ENCODE results near the gene RNF208. TPM values are rescaled to one million over a fixed set of nuclear protein-coding genes. Genes with fewer than 3 reads are reported as not detected.

Gene RNF208
- total and polyA plus RNA-seq, 4 donors = 0.28 to 7.1 (median 2.6) TPM

DNA sequence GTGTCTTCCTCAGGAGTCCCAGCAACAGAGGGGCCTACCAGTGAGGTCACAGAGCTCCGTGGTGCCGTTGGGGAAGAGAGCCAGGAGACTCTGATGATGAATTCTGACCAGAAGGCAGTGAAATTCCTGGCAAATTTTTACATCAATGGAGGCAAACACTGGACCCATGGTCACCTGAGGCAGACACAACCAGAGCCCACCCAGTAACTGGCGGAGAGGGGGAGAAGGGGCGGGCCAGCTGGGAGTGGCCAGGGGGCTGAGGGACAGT lies 29.1 kb upstream of the RNF208 start, which contains the start of gene STPG3:
Gene STPG3, plus strand, starts transcription at position 93 of the 268 bp plus-strand sequence. Its CDS starts 1 bp downstream, at position 94.
- peaks cover 2 to 28% (median 15%) of the 10 kb centered on the region in 4 donors for H3K4me1 ChIP-seq (ENCODE audit: control insufficient read depth in 4 of 4, insufficient read depth in 4 of 4, low read length in 3 of 4)
- no peaks in the 10 kb centered on the region for H3K36me3 ChIP-seq (ENCODE audit: control insufficient read depth in 4 of 4, insufficient read depth in 3 of 4, low read depth in 1 of 4, low read length in 3 of 4)
- no peak within 1 kb of the TSS for H3K9ac ChIP-seq (ENCODE audit: low read depth in 1 of 2, low read length in 2 of 2)
- no peak for DNase-seq (ENCODE audit: low spot score)
- no peak within 1 kb of the TSS for H3K27ac ChIP-seq (ENCODE audit: low read depth in 1 of 2, low read length in 2 of 2)
- no peak within 1 kb of the TSS for H3K4me3 ChIP-seq (ENCODE audit: low read depth in 1 of 3, low read length in 3 of 3)
- no peaks in the 10 kb centered on the region for H3K9me3 ChIP-seq (ENCODE audit: control insufficient read depth in 4 of 4, low read length in 3 of 4)
- H3K27me3 ChIP-seq (ENCODE audit: control insufficient read depth in 4 of 4, insufficient read depth in 4 of 4, low read length in 3 of 4) = no peaks in the 10 kb centered on the region
- TF ChIP-seq EGR1 (IDR thresholded peaks at IDR 0.05; ENCODE audit: low read depth in 2 of 2) = no peak
- TF ChIP-seq, protein P1, sequence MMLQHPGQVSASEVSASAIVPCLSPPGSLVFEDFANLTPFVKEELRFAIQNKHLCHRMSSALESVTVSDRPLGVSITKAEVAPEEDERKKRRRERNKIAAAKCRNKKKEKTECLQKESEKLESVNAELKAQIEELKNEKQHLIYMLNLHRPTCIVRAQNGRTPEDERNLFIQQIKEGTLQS (IDR thresholded peaks at IDR 0.05) = no peak
- TF ChIP-seq HNF4G (IDR thresholded peaks at IDR 0.05) = no peak
- TF ChIP-seq GABPA (IDR thresholded peaks at IDR 0.05 in 1 of 2, conservative IDR thresholded peaks at IDR 0.05 in 1 of 2) = no peak
- TF ChIP-seq JUND (IDR thresholded peaks at IDR 0.05) = no peak
- TF ChIP-seq RXRA (IDR thresholded peaks at IDR 0.05) = no peak
- no peak for TF ChIP-seq RAD21 (IDR thresholded peaks at IDR 0.05)
- no peak for TF ChIP-seq NR2F2 (IDR thresholded peaks at IDR 0.05)
- TF ChIP-seq, protein P2, sequence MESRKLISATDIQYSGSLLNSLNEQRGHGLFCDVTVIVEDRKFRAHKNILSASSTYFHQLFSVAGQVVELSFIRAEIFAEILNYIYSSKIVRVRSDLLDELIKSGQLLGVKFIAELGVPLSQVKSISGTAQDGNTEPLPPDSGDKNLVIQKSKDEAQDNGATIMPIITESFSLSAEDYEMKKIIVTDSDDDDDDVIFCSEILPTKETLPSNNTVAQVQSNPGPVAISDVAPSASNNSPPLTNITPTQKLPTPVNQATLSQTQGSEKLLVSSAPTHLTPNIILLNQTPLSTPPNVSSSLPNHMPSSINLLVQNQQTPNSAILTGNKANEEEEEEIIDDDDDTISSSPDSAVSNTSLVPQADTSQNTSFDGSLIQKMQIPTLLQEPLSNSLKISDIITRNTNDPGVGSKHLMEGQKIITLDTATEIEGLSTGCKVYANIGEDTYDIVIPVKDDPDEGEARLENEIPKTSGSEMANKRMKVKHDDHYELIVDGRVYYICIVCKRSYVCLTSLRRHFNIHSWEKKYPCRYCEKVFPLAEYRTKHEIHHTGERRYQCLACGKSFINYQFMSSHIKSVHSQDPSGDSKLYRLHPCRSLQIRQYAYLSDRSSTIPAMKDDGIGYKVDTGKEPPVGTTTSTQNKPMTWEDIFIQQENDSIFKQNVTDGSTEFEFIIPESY (IDR thresholded peaks at IDR 0.05) = no peak
- 88% methylated on average over 4 of the region's 4 CpGs for WGBS

DNA sequence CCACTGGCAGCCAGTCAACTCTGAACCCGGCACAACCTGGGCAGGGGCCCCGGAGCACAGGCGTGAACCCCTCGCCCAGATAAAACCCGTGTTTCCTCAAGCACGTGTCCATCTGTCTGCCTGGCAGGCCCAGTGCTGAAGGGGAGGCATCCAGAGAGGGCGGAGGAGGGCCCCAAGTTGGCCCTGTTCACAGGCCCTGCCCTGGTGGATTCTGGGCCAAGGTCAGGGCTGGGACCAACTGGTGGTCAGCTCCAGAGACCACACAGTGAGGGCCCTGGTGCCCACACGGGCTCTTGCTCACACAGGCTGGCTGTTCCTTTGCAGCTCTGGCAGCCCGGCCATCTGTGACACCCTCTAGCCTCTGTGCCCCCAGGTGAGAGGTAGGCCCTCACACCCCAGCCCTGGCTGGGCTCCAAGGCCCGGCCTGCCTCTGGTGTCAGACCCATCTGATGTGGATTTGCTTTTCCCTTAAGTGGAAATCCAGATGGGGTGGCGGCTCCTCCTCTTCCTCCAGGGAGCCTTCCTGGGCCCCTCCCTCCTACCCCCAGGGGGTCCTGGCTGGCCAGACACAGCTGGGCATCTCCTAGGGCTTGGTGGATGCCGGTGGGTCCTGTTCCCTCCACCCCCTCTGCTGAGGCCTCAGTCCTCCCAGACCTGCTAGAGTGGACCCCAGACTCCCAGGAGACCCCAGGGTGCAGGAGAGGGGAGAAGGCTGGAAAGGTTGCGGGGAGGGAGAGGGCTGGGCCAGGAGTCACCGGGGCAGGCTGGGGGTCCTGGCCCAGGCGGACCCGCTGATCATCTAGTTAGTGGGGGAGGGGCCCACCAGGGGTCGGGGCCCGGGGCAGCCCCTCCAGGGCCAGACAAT lies 28.5 kb upstream of the RNF208 start:
- Histone ChIP-seq H3K27ac (ENCODE audit: low read depth in 1 of 2, low read length in 2 of 2) (no peak overlapping the region), H3K9me3 (ENCODE audit: control insufficient read depth in 4 of 4, low read length in 3 of 4) (no peaks in the 10 kb centered on the region), H3K36me3 (ENCODE audit: control insufficient read depth in 4 of 4, insufficient read depth in 3 of 4, low read depth in 1 of 4, low read length in 3 of 4) (no peaks in the 10 kb centered on the region), H3K9ac (ENCODE audit: low read depth in 1 of 2, low read length in 2 of 2) (no peak overlapping the region), H3K4me3 (ENCODE audit: low read depth in 1 of 3, low read length in 3 of 3) (no peak overlapping the region), H3K4me1 (ENCODE audit: control insufficient read depth in 4 of 4, insufficient read depth in 4 of 4, low read length in 3 of 4) (peaks cover 2 to 23% (median 10%) of the 10 kb centered on the region in 4 donors), H3K27me3 (ENCODE audit: control insufficient read depth in 4 of 4, insufficient read depth in 4 of 4, low read length in 3 of 4) (no peaks in the 10 kb centered on the region)
- WGBS = 69% methylated on average over 18 of the region's 18 CpGs
- TF ChIP-seq JUND (IDR thresholded peaks at IDR 0.05) = no peak
- no peak for TF ChIP-seq EGR1 (IDR thresholded peaks at IDR 0.05; ENCODE audit: low read depth in 2 of 2)
- TF ChIP-seq, protein P3, sequence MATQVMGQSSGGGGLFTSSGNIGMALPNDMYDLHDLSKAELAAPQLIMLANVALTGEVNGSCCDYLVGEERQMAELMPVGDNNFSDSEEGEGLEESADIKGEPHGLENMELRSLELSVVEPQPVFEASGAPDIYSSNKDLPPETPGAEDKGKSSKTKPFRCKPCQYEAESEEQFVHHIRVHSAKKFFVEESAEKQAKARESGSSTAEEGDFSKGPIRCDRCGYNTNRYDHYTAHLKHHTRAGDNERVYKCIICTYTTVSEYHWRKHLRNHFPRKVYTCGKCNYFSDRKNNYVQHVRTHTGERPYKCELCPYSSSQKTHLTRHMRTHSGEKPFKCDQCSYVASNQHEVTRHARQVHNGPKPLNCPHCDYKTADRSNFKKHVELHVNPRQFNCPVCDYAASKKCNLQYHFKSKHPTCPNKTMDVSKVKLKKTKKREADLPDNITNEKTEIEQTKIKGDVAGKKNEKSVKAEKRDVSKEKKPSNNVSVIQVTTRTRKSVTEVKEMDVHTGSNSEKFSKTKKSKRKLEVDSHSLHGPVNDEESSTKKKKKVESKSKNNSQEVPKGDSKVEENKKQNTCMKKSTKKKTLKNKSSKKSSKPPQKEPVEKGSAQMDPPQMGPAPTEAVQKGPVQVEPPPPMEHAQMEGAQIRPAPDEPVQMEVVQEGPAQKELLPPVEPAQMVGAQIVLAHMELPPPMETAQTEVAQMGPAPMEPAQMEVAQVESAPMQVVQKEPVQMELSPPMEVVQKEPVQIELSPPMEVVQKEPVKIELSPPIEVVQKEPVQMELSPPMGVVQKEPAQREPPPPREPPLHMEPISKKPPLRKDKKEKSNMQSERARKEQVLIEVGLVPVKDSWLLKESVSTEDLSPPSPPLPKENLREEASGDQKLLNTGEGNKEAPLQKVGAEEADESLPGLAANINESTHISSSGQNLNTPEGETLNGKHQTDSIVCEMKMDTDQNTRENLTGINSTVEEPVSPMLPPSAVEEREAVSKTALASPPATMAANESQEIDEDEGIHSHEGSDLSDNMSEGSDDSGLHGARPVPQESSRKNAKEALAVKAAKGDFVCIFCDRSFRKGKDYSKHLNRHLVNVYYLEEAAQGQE (IDR thresholded peaks at IDR 0.05) = no peak
- TF ChIP-seq FOXA2 (IDR thresholded peaks at IDR 0.05) = no peak
- TF ChIP-seq, protein P4, sequence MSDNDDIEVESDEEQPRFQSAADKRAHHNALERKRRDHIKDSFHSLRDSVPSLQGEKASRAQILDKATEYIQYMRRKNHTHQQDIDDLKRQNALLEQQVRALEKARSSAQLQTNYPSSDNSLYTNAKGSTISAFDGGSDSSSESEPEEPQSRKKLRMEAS (IDR thresholded peaks at IDR 0.05) = no peak
- no peak for TF ChIP-seq TAF1 (conservative IDR thresholded peaks at IDR 0.05)
- no peak for TF ChIP-seq FOXA1 (IDR thresholded peaks at IDR 0.05)
- TF ChIP-seq, protein P1 (IDR thresholded peaks at IDR 0.05) = no peak
- TF ChIP-seq RXRA (IDR thresholded peaks at IDR 0.05) = no peak
- TF ChIP-seq, protein P5, sequence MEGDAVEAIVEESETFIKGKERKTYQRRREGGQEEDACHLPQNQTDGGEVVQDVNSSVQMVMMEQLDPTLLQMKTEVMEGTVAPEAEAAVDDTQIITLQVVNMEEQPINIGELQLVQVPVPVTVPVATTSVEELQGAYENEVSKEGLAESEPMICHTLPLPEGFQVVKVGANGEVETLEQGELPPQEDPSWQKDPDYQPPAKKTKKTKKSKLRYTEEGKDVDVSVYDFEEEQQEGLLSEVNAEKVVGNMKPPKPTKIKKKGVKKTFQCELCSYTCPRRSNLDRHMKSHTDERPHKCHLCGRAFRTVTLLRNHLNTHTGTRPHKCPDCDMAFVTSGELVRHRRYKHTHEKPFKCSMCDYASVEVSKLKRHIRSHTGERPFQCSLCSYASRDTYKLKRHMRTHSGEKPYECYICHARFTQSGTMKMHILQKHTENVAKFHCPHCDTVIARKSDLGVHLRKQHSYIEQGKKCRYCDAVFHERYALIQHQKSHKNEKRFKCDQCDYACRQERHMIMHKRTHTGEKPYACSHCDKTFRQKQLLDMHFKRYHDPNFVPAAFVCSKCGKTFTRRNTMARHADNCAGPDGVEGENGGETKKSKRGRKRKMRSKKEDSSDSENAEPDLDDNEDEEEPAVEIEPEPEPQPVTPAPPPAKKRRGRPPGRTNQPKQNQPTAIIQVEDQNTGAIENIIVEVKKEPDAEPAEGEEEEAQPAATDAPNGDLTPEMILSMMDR (IDR thresholded peaks at IDR 0.05; ENCODE audit: low read depth, low read length, missing input control) = no peak
- no peak for TF ChIP-seq HNF4A (conservative IDR thresholded peaks at IDR 0.05)
- TF ChIP-seq, protein P2 (IDR thresholded peaks at IDR 0.05) = no peak
- no peak for TF ChIP-seq GABPA (IDR thresholded peaks at IDR 0.05 in 1 of 2, conservative IDR thresholded peaks at IDR 0.05 in 1 of 2)
- no peak for TF ChIP-seq YY1 (IDR thresholded peaks at IDR 0.05)
- no peak for TF ChIP-seq HNF4G (IDR thresholded peaks at IDR 0.05)
- TF ChIP-seq RAD21 (IDR thresholded peaks at IDR 0.05) = no peak
- TF ChIP-seq NR2F2 (IDR thresholded peaks at IDR 0.05) = no peak
- DNase-seq (ENCODE audit: low spot score) = no peak
